ENCODE results near the gene ZMPSTE24.
A peak's percentile ranks its signal among the peaks of the same experiment; 100 is the strongest.

ZMPSTE24 gene

DNA sequence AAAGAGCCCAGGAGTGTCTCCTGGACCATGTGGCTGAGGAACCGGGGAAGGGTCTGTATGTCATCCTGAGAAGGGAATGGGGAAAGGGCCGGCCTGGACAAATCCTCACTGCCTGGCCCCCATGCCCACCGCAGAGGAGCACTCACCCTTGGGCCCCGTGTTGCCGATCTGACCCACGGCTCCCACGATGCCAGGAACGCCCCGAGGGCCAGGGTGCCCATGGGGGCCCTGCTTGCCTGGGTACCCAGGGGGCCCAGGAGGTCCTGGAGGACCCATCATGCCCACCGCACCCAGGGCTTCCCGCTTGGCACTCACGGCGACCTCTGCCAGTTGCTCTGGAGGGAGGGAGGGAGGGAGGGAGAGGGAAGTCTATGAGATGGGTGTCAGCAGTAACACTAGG, 44.4 kb downstream of the ZMPSTE24 start:
- no peak for DNase-seq (ENCODE audit: low read depth, low spot score)

DNA sequence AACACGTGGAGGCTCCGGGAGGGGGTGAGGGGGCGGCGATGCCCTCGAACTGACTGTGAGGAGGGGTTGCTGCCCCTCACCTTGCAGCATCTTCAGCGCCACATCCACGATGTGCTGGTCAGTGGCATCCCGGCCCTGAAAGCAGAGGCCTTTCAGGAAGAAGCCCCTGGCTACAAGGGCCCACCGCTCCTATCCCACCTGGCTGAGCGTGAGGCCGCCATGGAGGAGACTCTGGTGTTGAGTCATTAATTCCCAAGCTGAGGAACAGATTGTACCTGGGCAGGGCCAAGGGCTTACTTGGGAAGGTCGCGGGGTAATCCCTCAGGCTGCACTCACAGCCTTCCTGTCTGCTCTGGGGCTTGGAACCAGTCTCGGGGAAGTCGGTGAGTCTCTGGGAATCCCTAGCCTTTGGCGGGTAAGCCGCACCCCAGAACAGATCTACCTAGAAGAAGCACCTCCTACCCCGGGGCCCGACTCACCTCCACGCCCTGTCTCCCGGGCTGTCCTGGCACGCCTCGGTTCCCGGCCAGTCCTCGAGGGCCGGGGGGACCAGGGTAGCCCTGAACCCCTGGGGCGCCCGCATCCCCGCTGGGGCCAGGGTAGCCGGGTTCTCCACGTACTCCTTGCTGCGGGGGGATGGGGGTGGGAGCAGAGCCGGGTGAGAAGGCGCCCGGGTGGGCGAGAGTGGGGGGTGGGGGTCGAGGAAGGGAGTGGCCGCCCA, 45.2 kb downstream of the ZMPSTE24 start:
- DNase-seq (ENCODE audit: low read depth, low spot score), result no peak
- no peak overlapping the region for H3K27ac ChIP-seq

More for the DNA sequence above, 44.4 kb downstream of the ZMPSTE24 start:
- no peak overlapping the region for H3K27ac ChIP-seq

- DNase-seq (ENCODE audit: low read depth, low spot score), result no peak
- H3K27ac ChIP-seq, result no peak overlapping the region
Observed at GRCh38 chr1:40303790-40304189, 45.8 kb downstream of the ZMPSTE24 start.

GRCh38 chr1:40305451-40305850, 47.4 kb downstream of the ZMPSTE24 start:
- no peak for DNase-seq (ENCODE audit: low read depth, low spot score)
- H3K27ac ChIP-seq, result peak overlapping the region; percentile 17

DNA sequence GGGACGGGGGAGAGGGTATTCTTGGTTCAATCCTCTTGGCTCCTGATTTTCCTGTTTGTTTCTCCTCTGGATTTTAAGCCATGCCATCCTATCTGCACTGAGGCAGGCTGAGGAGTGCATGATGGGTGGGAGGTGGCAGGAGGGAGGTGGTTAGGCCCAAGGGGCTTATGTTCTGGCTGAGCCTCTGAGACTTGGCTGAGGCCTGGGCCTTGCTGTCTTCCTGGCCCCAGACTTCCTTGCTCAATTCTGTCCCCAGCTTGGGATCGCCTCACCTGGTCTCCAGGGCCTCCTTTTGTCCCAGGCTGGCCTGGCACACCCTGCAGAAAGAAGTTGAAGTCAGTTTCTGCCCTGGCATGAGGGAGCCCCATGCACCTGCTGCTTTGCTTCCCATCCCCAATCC, 47.8 kb downstream of the ZMPSTE24 start:
- no peak for DNase-seq (ENCODE audit: low read depth, low spot score)
- no peak overlapping the region for H3K27ac ChIP-seq

DNA sequence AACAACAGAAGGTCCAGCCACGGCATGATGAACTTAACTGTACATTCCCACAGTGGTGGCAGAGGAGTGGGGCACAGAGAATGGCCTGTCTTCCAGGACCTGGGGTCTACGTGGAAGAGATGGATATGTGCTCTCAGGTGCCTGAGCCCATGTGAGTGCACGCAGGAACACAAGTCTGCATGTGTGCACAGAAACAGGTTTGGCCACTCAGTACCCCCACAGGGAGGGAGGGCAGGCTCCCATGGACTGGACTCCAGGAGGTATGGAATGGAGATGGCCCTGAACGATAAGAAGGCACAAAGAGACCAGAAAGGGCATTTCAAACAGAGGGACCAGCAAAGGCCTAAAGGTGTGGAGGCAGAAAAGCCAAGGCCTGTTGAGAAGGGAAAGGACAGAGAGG, 48.3 kb downstream of the ZMPSTE24 start:
- no peak for DNase-seq (ENCODE audit: low read depth, low spot score)

DNA sequence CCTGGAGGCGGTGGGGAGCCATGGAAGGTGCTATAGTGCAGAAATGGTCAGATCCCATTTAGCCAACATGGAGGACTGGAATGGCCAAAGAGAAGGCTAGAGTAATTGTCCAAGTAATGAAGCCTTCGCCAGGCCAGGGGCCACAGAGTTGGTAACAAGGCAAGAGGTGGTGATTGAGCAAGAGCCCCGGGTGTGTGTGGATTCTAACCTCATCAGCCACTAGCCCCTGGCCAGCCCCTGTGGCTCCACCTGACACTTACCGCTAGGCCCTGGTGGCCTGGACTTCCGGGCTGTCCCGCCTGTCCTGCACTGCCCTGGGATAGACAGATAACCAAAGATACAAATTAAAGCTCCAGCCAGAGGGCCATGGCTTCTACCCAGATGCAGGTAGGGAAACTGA, 49.1 kb downstream of the ZMPSTE24 start:
- no peak for DNase-seq (ENCODE audit: low read depth, low spot score)

More for the DNA sequence above, 48.3 kb downstream of the ZMPSTE24 start:
- H3K27ac ChIP-seq, result no peak overlapping the region

GRCh38 chr1:40308036-40308727, 50.1 kb downstream of the ZMPSTE24 start:
- DNase-seq (ENCODE audit: low read depth, low spot score), result no peak

More for the DNA sequence above, 49.1 kb downstream of the ZMPSTE24 start:
- H3K27ac ChIP-seq, result no peak overlapping the region

GRCh38 chr1:40309374-40310128, 51.5 kb downstream of the ZMPSTE24 start:
- no peak for DNase-seq (ENCODE audit: low read depth, low spot score)
- H3K27ac ChIP-seq, result no peak overlapping the region

More at GRCh38 chr1:40308036-40308727, 50.1 kb downstream of the ZMPSTE24 start:
- no peak overlapping the region for H3K27ac ChIP-seq

- no peak overlapping the region for H3K27ac ChIP-seq
- DNase-seq (ENCODE audit: low read depth, low spot score), result no peak
Observed at GRCh38 chr1:40310129-40310461, 52.1 kb downstream of the ZMPSTE24 start.

DNA sequence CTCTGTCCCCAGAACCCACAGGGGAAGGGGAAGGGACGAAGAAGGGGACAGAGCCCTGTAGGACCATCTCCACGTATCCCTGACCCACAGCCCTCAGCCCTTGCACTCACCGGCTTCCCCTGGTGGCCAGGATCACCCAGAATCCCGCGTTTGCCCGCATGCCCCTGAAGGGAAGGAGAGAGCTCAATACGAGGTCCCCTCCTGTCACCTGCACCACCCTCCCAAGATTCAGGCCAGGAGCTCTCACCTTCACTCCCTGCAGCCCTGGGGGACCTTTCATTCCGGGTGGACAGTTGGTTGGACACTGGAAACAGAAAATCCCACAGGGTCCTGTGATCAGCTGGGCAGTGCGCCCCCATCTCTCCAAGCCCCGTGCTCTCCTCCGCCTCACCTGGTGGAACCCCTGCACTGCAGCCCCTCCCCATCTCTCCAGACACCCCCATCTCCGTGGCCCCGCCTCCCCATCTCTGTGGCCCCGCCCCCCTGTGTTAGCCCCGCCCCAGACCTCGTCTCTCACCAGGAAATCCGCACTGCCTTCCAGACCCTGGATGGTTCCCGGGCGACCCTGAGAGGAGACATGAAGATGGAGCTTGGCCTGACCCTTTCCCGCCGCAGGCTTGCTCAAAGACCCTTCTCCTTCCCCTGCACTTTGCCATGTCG, 53.1 kb downstream of the ZMPSTE24 start:
- no peak for DNase-seq (ENCODE audit: low read depth, low spot score)
- H3K27ac ChIP-seq, result no peak overlapping the region

DNA sequence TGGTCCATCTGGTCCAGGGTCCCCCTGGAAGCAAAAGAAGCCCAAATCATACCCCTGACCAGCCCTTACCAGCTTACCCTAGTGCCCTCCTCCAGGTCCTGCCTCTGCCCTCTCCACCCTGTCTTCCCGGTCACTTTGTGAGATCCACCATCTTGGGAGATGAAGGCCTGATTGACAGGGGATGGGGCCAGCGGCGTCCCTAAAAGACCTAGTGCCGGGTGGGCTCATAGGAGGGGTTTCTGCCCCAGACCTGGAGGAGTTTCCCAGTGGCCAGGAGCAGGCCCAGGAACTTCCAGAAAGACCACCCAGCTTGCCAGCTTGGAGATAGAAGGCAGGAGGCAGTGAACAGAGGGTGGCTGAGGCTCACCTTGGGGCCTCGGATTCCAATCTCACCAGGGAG, 53.7 kb downstream of the ZMPSTE24 start:
- H3K27ac ChIP-seq, result no peak overlapping the region
- DNase-seq (ENCODE audit: low read depth, low spot score), result no peak

- DNase-seq (ENCODE audit: low read depth, low spot score), result no peak
- H3K27ac ChIP-seq, result no peak overlapping the region
Observed at GRCh38 chr1:40312238-40313205, 54.5 kb downstream of the ZMPSTE24 start.

DNA sequence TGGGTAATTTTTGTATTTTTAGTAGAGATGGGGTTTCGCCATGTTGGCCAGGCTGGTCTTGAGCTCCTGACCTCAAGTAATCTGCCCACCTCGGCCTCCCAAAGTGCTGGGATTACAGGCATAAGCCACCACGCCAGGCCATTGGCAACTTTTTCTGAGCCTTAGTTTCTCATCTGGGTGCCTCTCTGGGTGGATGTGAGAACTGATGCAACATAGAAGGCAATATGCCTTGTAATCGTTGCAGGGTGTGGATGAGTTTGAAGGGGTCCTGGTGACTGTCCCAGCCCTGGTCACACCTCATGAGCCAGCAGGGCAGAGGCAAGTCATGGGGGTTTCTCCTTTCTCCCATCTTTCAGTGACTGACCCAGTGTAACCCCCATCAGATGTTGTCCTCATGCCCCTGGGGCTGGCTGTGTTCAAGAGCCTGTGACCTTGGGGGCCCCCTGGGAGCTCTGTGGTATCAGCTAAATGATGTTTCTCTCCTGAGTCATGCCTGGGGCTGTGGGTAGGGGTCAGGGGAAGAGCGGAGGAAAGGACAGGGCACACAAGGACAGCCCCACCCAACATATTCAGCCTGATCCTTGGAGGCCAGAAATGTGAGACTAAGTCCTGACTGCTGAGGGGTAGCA, 55.4 kb downstream of the ZMPSTE24 start:
- no peak overlapping the region for H3K27ac ChIP-seq
- DNase-seq (ENCODE audit: low read depth, low spot score), result no peak

DNA sequence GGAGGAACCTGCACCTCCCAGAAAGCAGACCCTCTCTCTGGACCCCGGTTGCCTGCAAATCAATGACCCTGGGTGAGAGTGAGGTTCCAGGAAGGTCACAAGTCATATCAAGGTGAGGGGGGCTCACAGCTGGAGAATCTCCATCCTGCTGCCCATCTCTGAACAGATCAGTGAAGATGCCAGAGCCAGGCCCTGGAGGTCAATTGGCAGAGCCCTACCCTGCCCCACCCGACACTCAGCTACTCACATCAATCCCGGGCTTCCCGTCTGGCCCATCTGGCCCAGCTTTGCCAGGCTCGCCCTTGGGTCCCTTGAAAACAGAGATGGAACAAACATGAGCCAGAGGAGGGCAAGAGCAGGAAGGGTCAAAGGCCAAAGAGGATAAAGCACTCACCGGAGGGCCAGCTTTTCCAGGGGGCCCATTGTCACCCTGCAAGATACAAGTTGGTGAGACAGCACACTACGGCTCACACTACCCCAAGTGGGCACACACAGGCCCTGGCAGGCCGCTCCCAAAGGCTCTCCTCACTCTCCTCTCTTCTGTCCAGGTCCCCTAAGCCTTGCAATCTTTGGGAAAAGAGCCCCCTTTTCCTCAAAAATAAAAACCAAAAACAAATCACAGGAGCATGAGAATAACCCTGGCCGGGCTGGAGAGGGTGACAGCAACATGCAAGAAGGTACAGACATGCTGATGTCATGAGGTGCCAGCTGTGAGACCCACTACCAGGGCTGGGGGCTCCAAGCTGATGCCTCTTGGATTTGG, 56.1 kb downstream of the ZMPSTE24 start:
- no peak for DNase-seq (ENCODE audit: low read depth, low spot score)
- H3K27ac ChIP-seq, result no peak overlapping the region

DNA sequence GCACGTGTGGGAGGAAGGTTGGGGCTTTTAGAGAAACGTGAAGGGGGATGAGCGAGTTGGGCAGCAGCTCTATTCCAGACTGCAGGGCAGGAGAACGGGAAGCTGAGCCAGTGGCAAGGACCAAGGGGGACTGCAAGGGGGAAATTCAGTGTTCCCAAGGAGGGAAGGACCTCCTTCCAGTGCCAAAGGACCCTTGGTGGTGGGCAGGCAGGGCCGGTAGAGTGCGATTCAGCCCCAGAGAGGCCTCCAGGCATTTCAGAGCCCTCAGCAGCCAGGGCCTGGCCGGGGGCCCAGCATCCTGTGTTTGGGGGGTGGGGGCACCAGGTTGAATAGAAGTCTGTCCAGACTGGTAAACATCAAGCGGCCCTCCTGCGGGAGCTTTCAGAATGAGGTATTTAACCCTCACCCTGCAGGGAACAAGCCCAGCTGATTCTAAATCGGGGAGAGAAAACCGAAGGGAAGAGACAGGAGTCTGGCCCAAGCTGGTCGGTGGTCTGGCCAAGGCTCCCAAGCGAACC, 56.7 kb downstream of the ZMPSTE24 start:
- no peak overlapping the region for H3K27ac ChIP-seq
- no peak for DNase-seq (ENCODE audit: low read depth, low spot score)

DNA sequence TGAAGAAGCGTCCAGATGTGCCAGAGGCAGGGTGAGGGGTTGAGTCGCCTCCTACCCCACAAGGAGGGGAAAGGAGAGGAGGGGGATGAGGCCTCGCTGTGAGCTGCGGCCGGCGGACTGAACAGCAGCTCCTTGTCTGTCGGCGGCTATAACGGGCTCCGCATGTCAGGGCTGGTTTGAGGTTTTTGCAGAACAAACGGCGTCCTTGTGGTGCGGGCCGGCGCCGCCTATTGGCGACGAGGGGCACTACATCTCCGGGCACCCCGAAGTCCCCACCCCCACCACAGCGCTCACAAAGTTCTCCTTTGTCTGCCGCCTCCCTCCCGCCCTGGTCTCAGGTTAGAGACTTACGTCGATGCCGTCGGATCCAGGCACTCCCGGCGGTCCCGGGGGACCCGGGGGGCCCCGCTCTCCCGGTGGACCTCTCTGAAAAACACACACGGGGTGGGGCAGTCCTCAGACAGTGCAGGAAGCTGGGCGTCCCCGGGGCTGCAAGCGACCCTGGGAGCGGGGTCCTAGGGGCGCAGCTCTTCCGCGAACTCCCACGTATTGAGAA, 57.3 kb downstream of the ZMPSTE24 start:
- no peak overlapping the region for H3K27ac ChIP-seq
- DNase-seq (ENCODE audit: low read depth, low spot score), result peak; percentile 43
